Measurements from ENCODE around the gene MRPS30. TPM values are rescaled to one million over a fixed set of nuclear protein-coding genes. Genes with fewer than 3 reads are reported as not detected.

Gene MRPS30
- total RNA-seq, result 100 to 1,000 TPM in 2 of 9 donors, 10 to 100 TPM in 7; 53.2 to 139 (median 79.8) TPM
- polyA plus RNA-seq, result 10 to 100 TPM; 45.7 to 58.0 TPM
- long read RNA-seq, donor 1, transcript MRPS30-202 (5 exons, 1,678 nt), result major isoform, 35 of 41 reads
- long read RNA-seq, donor 1, partial matches to known transcripts, result 0 of 41 reads
- long read RNA-seq, donor 1, other reads (novel, unspliced or antisense), result 6 of 41 reads
- long read RNA-seq, donor 2, transcript MRPS30-202 (5 exons, 1,678 nt), result major isoform, 81 of 83 reads
- long read RNA-seq, donor 2, partial matches to known transcripts, result 0 of 83 reads
- long read RNA-seq, donor 2, other reads (novel, unspliced or antisense), result 2 of 83 reads
- long read RNA-seq, donor 3, transcript MRPS30-202 (5 exons, 1,678 nt), result major isoform, 34 of 41 reads
- long read RNA-seq, donor 3, partial matches to known transcripts, result 1 of 41 reads
- long read RNA-seq, donor 3, other reads (novel, unspliced or antisense), result 6 of 41 reads

GRCh38 chr5:44808435-44809214, at the start of gene MRPS30:
Gene MRPS30, plus strand, starts transcription at chr5:44808947. Its CDS starts 16 bp downstream, at chr5:44808963.
- intact Hi-C loops (cut with DNase I), result no loop called here
- peaks cover 0 to 30% (median 26%) of the 10 kb centered on the region in 9 donors for H3K36me3 ChIP-seq
- ATAC-seq, result peak; percentile 99 to 100 (median 100)
- peak; percentile 88 to 95 (median 93) for DNase-seq
- no peaks in the 10 kb centered on the region for H3K9me3 ChIP-seq
- WGBS, 4 donors, result 0 to 1% (median 1%) methylated on average over 21 to 47 of the region's 47 CpGs
- peak within 1 kb of the TSS; percentile 51 to 95 (median 92) for H3K27ac ChIP-seq
- H3K27me3 ChIP-seq, result no peaks in the 10 kb centered on the region
- TF ChIP-seq POLR2A (IDR thresholded peaks at IDR 0.05), result peak in 1 of 2 donors; percentile 56
- TF ChIP-seq, protein P1, sequence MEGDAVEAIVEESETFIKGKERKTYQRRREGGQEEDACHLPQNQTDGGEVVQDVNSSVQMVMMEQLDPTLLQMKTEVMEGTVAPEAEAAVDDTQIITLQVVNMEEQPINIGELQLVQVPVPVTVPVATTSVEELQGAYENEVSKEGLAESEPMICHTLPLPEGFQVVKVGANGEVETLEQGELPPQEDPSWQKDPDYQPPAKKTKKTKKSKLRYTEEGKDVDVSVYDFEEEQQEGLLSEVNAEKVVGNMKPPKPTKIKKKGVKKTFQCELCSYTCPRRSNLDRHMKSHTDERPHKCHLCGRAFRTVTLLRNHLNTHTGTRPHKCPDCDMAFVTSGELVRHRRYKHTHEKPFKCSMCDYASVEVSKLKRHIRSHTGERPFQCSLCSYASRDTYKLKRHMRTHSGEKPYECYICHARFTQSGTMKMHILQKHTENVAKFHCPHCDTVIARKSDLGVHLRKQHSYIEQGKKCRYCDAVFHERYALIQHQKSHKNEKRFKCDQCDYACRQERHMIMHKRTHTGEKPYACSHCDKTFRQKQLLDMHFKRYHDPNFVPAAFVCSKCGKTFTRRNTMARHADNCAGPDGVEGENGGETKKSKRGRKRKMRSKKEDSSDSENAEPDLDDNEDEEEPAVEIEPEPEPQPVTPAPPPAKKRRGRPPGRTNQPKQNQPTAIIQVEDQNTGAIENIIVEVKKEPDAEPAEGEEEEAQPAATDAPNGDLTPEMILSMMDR (IDR thresholded peaks at IDR 0.05), result peak in 9 of 12 donors; percentile 14 to 61 (median 44)
- H3K4me1 ChIP-seq, result peaks cover 5 to 37% (median 22%) of the 10 kb centered on the region in 12 donors
- H3K4me3 ChIP-seq, result peak within 1 kb of the TSS; percentile 65 to 99 (median 92)

DNA sequence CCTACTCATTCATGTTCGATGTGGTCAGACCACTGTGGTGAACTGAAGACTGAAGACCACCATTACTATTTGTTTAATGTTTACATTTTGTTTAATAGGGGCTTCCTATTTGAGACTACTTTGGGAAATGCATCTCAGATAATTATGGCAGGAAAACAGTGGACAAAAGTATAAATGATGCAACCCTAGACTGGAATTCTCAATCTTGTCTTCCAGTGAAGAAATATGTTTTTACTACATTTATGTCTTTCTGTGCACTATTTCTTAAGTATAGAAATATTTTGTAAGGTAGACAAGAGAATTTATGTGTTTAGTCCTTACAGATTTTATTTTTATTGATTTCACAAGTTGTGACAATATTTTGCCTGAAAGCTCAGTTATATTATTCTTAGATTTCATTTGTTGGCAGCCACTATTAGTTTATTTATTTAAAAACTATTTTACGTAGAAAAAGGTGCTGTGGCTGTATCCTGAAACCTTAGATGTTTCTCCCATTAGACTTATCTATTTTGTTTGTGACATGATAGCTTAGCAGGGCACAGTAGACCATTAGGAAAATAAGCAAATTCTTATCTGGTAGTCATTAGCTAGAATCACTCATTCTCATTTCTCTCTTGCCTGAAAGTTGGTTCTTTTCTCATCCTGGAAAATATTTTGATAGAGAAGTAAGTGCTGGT, 39.4 kb upstream of the MRPS30 start:
- 74 to 84% (median 79%) methylated on average over 2 of the region's 2 CpGs for WGBS, 4 donors
- no peaks in the 10 kb centered on the region for H3K27me3 ChIP-seq
- H3K9me3 ChIP-seq, result no peaks in the 10 kb centered on the region
- no peak overlapping the region for H3K4me3 ChIP-seq
- DNase-seq (no peak), ATAC-seq (no peak)
- TF ChIP-seq, protein P1 (IDR thresholded peaks at IDR 0.05), result no peak
- no peak for TF ChIP-seq POLR2A (IDR thresholded peaks at IDR 0.05)
- no peaks in the 10 kb centered on the region for H3K36me3 ChIP-seq
- no peaks in the 10 kb centered on the region for H3K4me1 ChIP-seq
- H3K27ac ChIP-seq, result no peak overlapping the region
- intact Hi-C loops (cut with DNase I), result no loop called here

GRCh38 chr5:44769877-44770209, 38.9 kb upstream of the MRPS30 start:
- DNase-seq, result no peak
- 49 to 72% (median 66%) methylated on average over 5 of the region's 5 CpGs for WGBS, 4 donors

More at GRCh38 chr5:44769877-44770209, 38.9 kb upstream of the MRPS30 start:
- H3K27me3 ChIP-seq, result no peaks in the 10 kb centered on the region
- no peak overlapping the region for H3K4me3 ChIP-seq
- no peak for ATAC-seq
- H3K9me3 ChIP-seq, result no peaks in the 10 kb centered on the region
- H3K36me3 ChIP-seq, result no peaks in the 10 kb centered on the region
- TF ChIP-seq POLR2A (IDR thresholded peaks at IDR 0.05), result no peak
- H3K4me1 ChIP-seq, result no peaks in the 10 kb centered on the region
- intact Hi-C loops (cut with DNase I), result loop anchor here in 9 of 10 donors (5.0 to 10.0 kb wide), 6 partner anchors 233 to 1135 kb away; no protein-coding TSS in a partner anchor
- H3K27ac ChIP-seq, result no peak overlapping the region

All from heart left ventricle (tissue), 16 donors.